Rectal smooth muscle tissue (tissue), 1 donor: ENCODE data around the gene MCC.

Source experiments
- H3K27ac ChIP-seq: one replicate; pipeline ENCODE4 v1.7.0; 2013; ENCODE audit warnings: low read depth, low read length, inconsistent platforms
- H3K27me3 ChIP-seq: one replicate; pipeline ENCODE4 v1.7.0; 2013; ENCODE audit warnings: low read length; ENCODE audit not compliant: control insufficient read depth, insufficient read depth
- H3K36me3 ChIP-seq: one replicate; pipeline ENCODE4 v1.7.0; 2013; ENCODE audit warnings: low read length; ENCODE audit not compliant: control insufficient read depth, insufficient read depth
- H3K4me1 ChIP-seq: one replicate; pipeline ENCODE4 v1.7.0; 2013; ENCODE audit warnings: low read length; ENCODE audit not compliant: control insufficient read depth, insufficient read depth
- H3K4me3 ChIP-seq: one replicate; pipeline ENCODE4 v1.7.0; 2013; ENCODE audit warnings: low read length
- H3K9ac ChIP-seq: one replicate; pipeline ENCODE4 v1.7.0; 2013; ENCODE audit warnings: low read length

The MCC gene

DNA sequence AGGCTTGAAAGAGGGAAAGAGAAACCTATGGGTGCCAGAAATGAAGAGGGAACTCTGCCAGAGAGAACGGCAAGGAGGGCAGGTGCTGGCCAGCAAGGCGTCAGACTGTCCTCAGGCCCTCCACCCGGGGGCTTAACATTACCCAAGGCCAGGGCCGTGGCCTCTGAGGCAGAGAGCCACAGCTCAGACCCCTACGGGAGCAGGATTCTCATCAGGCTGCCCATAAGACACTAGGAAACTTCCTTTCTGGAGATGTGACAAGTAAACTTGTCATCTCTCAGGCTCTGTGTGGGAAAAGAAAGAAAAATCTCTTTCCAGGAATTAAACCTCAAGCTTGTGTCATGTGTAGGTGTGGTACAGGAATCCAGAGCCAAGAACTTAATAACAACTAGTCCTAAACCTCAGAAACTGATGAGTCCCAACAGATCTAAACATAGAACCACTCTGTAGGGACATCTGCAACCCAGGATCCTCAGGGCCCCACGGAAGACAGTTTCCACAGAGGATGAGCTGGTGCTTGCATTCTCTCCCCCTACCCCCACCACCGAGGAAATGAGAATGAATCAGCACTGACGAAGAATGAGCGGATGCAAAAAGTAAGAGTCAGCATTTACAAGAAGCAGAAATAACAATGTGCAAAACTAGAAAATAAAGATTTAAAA lies 437.4 kb downstream of the MCC start:
- no peaks in the 10 kb centered on the region for H3K36me3 ChIP-seq
- no peaks in the 10 kb centered on the region for H3K27me3 ChIP-seq
- no peak overlapping the region for H3K4me3 ChIP-seq
- no peak overlapping the region for H3K9ac ChIP-seq
- no peak overlapping the region for H3K27ac ChIP-seq
- H3K4me1 ChIP-seq, result no peaks in the 10 kb centered on the region

DNA sequence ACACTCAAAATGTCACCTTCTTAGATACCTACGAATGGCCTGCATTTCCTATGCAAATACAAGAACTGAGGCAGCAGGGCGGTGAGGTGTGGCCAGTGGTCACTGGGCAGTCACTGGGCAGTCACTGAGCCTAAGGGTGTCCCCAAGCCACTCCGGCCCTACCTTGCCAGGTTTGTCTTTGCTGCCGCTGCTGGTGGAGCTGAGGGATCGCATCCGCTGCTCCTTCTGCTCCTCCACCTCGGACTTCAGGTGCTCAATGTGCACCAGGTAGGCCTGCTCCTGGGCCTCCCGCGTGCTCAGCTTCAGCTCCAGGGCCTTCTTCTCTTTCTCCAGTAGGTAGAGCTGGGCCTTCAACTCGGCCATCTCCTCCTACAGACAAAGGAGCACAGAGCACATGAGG lies 439.3 kb downstream of the MCC start:
- no peak overlapping the region for H3K27ac ChIP-seq
- no peak overlapping the region for H3K9ac ChIP-seq
- no peaks in the 10 kb centered on the region for H3K27me3 ChIP-seq
- H3K36me3 ChIP-seq, result no peaks in the 10 kb centered on the region
- no peaks in the 10 kb centered on the region for H3K4me1 ChIP-seq
- H3K4me3 ChIP-seq, result no peak overlapping the region

DNA sequence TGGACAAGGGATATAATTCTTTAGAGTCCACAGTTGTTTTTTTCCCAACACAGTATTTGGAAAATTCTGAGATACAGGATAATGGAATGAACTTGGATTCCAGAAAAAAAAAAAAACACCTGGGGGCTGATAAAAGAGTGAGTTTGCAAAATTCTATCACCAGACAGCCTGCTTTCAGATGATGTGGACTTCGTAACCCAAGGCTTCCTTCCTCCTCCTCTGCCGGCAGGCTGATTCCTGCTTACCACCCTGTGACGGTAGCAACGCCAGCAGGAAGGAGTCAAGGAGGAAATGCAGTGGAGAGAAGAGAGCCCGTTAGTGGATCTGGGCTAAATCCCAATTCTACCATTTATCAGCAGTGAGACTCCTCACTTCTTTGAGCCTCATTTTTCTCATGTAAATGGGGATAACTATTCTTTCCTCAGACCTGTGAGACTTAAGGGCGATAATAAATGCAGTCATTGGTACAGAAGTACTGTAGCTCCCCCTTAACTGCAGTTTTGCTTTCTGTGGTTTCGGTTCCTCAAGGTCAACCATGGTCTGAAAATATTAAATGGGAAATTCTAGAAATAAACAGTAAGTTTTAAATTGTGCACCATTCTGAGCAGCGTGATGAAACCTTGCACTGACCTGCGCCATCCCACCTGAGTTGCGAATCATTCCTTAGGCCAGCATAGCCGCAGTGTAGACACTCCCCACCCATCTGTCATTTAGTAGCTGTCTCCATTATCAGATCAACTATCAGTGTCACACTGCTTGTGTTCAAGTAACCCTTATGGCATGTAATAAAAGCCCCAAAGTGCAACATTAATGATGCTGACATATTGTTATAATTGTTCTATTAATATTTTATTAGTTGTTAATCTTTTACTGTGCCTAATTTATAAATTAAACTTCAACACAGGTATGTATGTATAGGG lies 440.3 kb downstream of the MCC start:
- no peaks in the 10 kb centered on the region for H3K4me1 ChIP-seq
- H3K4me3 ChIP-seq, result no peak overlapping the region
- no peak overlapping the region for H3K27ac ChIP-seq
- no peaks in the 10 kb centered on the region for H3K36me3 ChIP-seq
- no peaks in the 10 kb centered on the region for H3K27me3 ChIP-seq
- no peak overlapping the region for H3K9ac ChIP-seq

- Histone ChIP-seq H3K27me3 (no peaks in the 10 kb centered on the region), H3K4me1 (no peaks in the 10 kb centered on the region), H3K36me3 (no peaks in the 10 kb centered on the region), H3K4me3 (no peak overlapping the region), H3K9ac (no peak overlapping the region), H3K27ac (no peak overlapping the region)
These were observed 441.0 kb downstream of the MCC start for GRCh38 chr5:113047234-113047633.

- no peak overlapping the region for H3K9ac ChIP-seq
- no peaks in the 10 kb centered on the region for H3K27me3 ChIP-seq
- H3K4me3 ChIP-seq, result no peak overlapping the region
- no peak overlapping the region for H3K27ac ChIP-seq
- no peaks in the 10 kb centered on the region for H3K4me1 ChIP-seq
- no peaks in the 10 kb centered on the region for H3K36me3 ChIP-seq
These were observed 443.3 kb downstream of the MCC start for GRCh38 chr5:113044776-113045465.

DNA sequence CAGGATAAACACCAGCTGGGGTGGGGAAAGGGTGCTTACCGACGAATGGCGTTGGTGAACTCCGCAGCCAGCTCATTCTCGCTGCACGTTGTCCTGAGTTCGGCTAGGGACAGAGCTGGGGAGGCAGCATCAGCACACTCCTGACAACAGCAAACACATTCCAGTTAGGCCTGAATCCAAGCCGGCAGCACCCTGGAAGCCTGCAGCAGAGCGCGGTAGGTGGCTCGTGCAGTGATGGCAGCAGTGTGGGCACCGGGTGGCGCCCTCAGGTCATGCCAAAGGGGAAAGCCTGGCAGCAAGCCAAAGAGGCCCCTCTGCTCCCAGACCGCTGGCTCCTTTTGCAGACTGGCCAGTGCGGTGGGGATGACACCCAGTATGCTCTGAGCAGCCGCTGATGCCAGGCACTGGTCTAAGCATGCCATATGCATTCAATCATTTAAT lies 444.7 kb downstream of the MCC start:
- H3K27ac ChIP-seq, result no peak overlapping the region
- H3K27me3 ChIP-seq, result no peaks in the 10 kb centered on the region
- H3K36me3 ChIP-seq, result no peaks in the 10 kb centered on the region
- H3K4me3 ChIP-seq, result no peak overlapping the region
- H3K4me1 ChIP-seq, result no peaks in the 10 kb centered on the region
- H3K9ac ChIP-seq, result no peak overlapping the region

- Histone ChIP-seq H3K27me3 (no peaks in the 10 kb centered on the region), H3K4me1 (no peaks in the 10 kb centered on the region), H3K27ac (no peak overlapping the region), H3K9ac (no peak overlapping the region), H3K36me3 (no peaks in the 10 kb centered on the region), H3K4me3 (no peak overlapping the region)
These were observed 445.6 kb downstream of the MCC start for GRCh38 chr5:113042491-113043243.

GRCh38 chr5:113040672-113041260 lies 447.5 kb downstream of the MCC start:
- H3K4me3 ChIP-seq, result no peak overlapping the region
- H3K36me3 ChIP-seq, result no peaks in the 10 kb centered on the region
- no peaks in the 10 kb centered on the region for H3K27me3 ChIP-seq
- no peak overlapping the region for H3K27ac ChIP-seq
- no peaks in the 10 kb centered on the region for H3K4me1 ChIP-seq
- no peak overlapping the region for H3K9ac ChIP-seq

DNA sequence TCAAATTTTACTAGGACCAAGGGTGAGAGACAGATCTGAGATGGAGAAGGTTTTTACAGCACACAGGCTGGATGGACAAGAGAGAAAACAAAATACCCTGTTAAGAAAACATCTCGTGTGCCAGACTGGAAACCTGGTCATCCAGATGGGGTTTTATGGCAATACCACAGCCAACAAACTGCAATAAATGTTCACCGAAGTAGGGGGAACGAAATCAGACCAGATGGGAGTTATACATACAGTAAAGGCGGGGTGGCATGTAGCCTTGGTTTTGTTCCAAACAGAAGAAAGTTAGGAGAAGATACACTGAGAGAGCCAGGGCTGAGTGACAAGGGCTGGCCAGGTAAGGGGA lies 448.3 kb downstream of the MCC start:
- H3K27me3 ChIP-seq, result no peaks in the 10 kb centered on the region
- H3K36me3 ChIP-seq, result no peaks in the 10 kb centered on the region
- no peak overlapping the region for H3K9ac ChIP-seq
- H3K4me3 ChIP-seq, result no peak overlapping the region
- H3K27ac ChIP-seq, result no peak overlapping the region
- no peaks in the 10 kb centered on the region for H3K4me1 ChIP-seq

DNA sequence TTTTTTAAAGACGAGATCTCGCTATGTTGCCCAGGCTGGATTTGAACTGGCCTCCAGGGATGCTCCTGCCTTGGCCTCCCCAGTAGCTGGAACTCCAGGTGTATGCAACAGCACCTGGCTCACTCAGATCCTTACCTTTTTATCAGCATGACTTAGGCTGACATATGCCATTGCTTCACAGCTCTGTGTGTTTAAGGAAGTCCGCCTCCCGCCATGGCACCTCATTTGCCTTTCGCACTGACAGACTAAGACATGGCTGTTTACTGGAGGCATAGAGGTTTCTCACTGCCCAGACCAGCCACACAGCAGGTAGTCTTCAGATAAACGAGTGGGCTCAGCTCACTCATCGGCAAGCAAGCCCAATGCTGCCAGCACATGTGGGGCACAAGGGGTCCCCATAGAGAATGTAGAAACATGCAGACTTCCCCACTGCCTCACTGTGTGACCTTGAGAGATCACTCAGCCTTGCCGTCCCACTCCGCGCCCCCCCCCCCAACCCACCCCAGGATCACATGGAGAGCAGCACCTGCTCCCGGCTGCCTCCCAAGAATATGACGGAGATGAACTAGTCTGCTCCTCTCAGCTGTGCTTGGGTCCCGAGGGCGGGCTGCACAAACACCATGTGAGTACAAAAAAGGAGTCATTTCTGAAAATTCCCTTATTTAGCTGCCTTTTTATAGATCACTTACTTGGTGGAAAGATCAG lies 448.9 kb downstream of the MCC start:
- Histone ChIP-seq H3K4me1 (no peaks in the 10 kb centered on the region), H3K27me3 (no peaks in the 10 kb centered on the region)

DNA sequence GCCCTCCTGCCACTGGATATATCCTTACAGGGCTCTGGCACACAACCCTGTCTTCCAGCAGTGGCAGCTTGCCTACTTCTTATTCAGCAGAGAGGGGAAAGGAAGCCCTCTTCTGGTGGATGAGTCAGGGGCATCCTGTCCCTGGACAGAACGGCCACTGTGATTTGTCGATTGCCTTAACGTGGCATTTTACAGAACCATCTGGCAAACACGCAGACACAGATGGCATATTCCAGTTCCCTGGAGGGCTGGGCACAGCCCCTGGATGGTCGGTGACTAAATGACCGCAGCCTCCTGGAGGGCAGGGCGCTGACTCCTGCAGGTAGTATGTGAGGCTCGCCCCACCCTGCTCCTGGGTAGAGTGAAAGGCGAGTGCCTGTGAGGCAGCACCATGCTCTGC lies 449.5 kb downstream of the MCC start:
- H3K4me1 ChIP-seq, result no peaks in the 10 kb centered on the region
- no peaks in the 10 kb centered on the region for H3K27me3 ChIP-seq
- H3K27ac ChIP-seq, result no peak overlapping the region
- H3K9ac ChIP-seq, result no peak overlapping the region
- no peak overlapping the region for H3K4me3 ChIP-seq
- H3K36me3 ChIP-seq, result no peaks in the 10 kb centered on the region

More for the DNA sequence above, 448.9 kb downstream of the MCC start:
- H3K27ac ChIP-seq, result no peak overlapping the region
- no peak overlapping the region for H3K9ac ChIP-seq
- H3K4me3 ChIP-seq, result no peak overlapping the region
- no peaks in the 10 kb centered on the region for H3K36me3 ChIP-seq
